ENCODE measurements around the gene RAMACL. TPM values are rescaled to one million over a fixed set of nuclear protein-coding genes. Genes with fewer than 3 reads are reported as not detected.

RAMACL gene
- total RNA-seq, 4 donors from 2014 or later, result 1.1 to 1.5 (median 1.1) TPM; not detected in 1

GRCh38 chr6:166616261-166617238 lies 30.1 kb upstream of the RAMACL start:
- peak in 1 of 3 donors; percentile 34 for DNase-seq
- no peak for TF ChIP-seq CTCF (IDR thresholded peaks at IDR 0.05)
- no peak for TF ChIP-seq POLR2A (IDR thresholded peaks at IDR 0.05)
- Histone ChIP-seq H3K9me3 (no peaks in the 10 kb centered on the region), H3K27me3 (no peaks in the 10 kb centered on the region), H3K36me3 (no peaks in the 10 kb centered on the region), H3K4me3 (no peak overlapping the region), H3K4me1 (peaks cover 0 to 21% (median 0%) of the 10 kb centered on the region in 4 donors), H3K27ac (no peak overlapping the region)

GRCh38 chr6:166615059-166615770 lies 28.7 kb upstream of the RAMACL start:
- no peaks in the 10 kb centered on the region for H3K9me3 ChIP-seq
- no peak overlapping the region for H3K4me3 ChIP-seq
- H3K36me3 ChIP-seq, result no peaks in the 10 kb centered on the region
- peak in 1 of 3 donors; percentile 29 for DNase-seq
- no peaks in the 10 kb centered on the region for H3K27me3 ChIP-seq
- TF ChIP-seq CTCF (IDR thresholded peaks at IDR 0.05), result no peak
- no peak for TF ChIP-seq POLR2A (IDR thresholded peaks at IDR 0.05)
- peaks cover 0 to 13% (median 0%) of the 10 kb centered on the region in 4 donors for H3K4me1 ChIP-seq
- peak overlapping the region in 2 of 4 donors; percentile 39 to 43 for H3K27ac ChIP-seq

GRCh38 chr6:166614589-166614988 lies 28.1 kb upstream of the RAMACL start:
- TF ChIP-seq CTCF (IDR thresholded peaks at IDR 0.05), result no peak
- TF ChIP-seq POLR2A (IDR thresholded peaks at IDR 0.05), result no peak
- peaks cover 0 to 13% (median 0%) of the 10 kb centered on the region in 4 donors for H3K4me1 ChIP-seq
- no peaks in the 10 kb centered on the region for H3K27me3 ChIP-seq
- H3K4me3 ChIP-seq, result no peak overlapping the region
- peak overlapping the region in 2 of 4 donors; percentile 22 to 39 for H3K27ac ChIP-seq
- H3K36me3 ChIP-seq, result no peaks in the 10 kb centered on the region
- H3K9me3 ChIP-seq, result no peaks in the 10 kb centered on the region
- DNase-seq, result no peak

GRCh38 chr6:166614171-166614583 lies 27.7 kb upstream of the RAMACL start:
- H3K27me3 ChIP-seq, result no peaks in the 10 kb centered on the region
- H3K9me3 ChIP-seq, result no peaks in the 10 kb centered on the region
- H3K4me3 ChIP-seq, result no peak overlapping the region
- H3K36me3 ChIP-seq, result no peaks in the 10 kb centered on the region
- no peak for TF ChIP-seq CTCF (IDR thresholded peaks at IDR 0.05)
- no peak for TF ChIP-seq POLR2A (IDR thresholded peaks at IDR 0.05)
- peak overlapping the region in 2 of 4 donors; percentile 22 to 39 for H3K27ac ChIP-seq
- DNase-seq, result peak in 1 of 3 donors; percentile 42
- H3K4me1 ChIP-seq, result peaks cover 0 to 13% (median 0%) of the 10 kb centered on the region in 4 donors

- H3K27ac ChIP-seq, result no peak overlapping the region
Observed at GRCh38 chr6:166613027-166613426, 26.5 kb upstream of the RAMACL start.

More at GRCh38 chr6:166613027-166613426, 26.5 kb upstream of the RAMACL start:
- TF ChIP-seq POLR2A (IDR thresholded peaks at IDR 0.05) (no peak), CTCF (IDR thresholded peaks at IDR 0.05) (no peak)
- Histone ChIP-seq H3K9me3 (no peaks in the 10 kb centered on the region), H3K4me3 (no peak overlapping the region), H3K4me1 (peaks cover 0 to 16% (median 0%) of the 10 kb centered on the region in 4 donors), H3K36me3 (no peaks in the 10 kb centered on the region), H3K27me3 (no peaks in the 10 kb centered on the region)
- no peak for DNase-seq
